Coronary artery (tissue), 2 donors: ENCODE data around the gene LRRN2.

Experiments
- DNase-seq: peaks from one replicate; pipeline ENCODE4 v3.0.0-alpha.2; 2017; ENCODE audit warnings: low spot score
- H3K27ac ChIP-seq, 2 donors: fragments of 200-600 bp; sonication (generic); one replicate each; pipeline ENCODE4 v1.5.1; 2016 to 2019
- H3K4me3 ChIP-seq: fragments of 200-600 bp; sonication (generic); 2 replicates; pipeline ENCODE4 v1.5.1; 2016; ENCODE audit warnings: mild to moderate bottlenecking, moderate library complexity
- TF ChIP-seq, protein P1 (sequence below): fragments of 200-600 bp; sonication (generic); IDR thresholded peaks from one replicate; pipeline ENCODE4 v1.5.1; 2019; ENCODE audit warnings: antibody characterized with exemption

The LRRN2 gene

DNA sequence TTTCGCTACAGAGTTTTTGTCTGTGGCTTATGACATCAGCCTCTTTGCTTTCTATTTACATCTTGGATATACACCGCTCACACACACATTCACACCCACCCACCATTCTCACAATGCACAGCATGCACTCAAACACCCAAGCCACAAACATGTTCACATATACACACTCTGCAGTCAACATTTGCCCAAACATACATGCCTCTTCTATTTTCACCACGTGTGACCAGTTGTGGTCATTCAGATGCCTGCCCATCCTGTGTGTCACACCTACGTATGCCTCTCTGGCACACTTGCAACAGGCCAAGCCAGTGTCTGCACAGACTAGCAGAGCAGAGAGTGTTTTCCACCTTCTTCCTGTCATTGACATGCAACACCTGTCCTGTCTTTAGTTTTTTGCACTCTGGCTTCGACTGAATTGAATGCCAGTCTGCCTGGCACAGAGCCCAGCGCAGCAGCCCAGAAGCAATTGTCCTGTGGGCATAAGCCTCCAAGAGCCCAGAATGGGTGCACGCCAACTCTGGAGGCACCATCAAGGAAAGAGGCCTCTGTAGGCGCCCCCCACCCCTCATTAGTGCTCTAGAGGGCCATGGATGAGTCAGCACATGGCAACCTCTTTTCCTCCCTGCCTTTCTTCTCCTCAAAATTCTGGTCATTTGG, 37.7 kb upstream of the LRRN2 start:
- H3K4me3 ChIP-seq: no peak overlapping the region
- DNase-seq: no peak
- TF ChIP-seq, protein P1, sequence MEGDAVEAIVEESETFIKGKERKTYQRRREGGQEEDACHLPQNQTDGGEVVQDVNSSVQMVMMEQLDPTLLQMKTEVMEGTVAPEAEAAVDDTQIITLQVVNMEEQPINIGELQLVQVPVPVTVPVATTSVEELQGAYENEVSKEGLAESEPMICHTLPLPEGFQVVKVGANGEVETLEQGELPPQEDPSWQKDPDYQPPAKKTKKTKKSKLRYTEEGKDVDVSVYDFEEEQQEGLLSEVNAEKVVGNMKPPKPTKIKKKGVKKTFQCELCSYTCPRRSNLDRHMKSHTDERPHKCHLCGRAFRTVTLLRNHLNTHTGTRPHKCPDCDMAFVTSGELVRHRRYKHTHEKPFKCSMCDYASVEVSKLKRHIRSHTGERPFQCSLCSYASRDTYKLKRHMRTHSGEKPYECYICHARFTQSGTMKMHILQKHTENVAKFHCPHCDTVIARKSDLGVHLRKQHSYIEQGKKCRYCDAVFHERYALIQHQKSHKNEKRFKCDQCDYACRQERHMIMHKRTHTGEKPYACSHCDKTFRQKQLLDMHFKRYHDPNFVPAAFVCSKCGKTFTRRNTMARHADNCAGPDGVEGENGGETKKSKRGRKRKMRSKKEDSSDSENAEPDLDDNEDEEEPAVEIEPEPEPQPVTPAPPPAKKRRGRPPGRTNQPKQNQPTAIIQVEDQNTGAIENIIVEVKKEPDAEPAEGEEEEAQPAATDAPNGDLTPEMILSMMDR: no peak
- H3K27ac ChIP-seq: no peak overlapping the region

DNA sequence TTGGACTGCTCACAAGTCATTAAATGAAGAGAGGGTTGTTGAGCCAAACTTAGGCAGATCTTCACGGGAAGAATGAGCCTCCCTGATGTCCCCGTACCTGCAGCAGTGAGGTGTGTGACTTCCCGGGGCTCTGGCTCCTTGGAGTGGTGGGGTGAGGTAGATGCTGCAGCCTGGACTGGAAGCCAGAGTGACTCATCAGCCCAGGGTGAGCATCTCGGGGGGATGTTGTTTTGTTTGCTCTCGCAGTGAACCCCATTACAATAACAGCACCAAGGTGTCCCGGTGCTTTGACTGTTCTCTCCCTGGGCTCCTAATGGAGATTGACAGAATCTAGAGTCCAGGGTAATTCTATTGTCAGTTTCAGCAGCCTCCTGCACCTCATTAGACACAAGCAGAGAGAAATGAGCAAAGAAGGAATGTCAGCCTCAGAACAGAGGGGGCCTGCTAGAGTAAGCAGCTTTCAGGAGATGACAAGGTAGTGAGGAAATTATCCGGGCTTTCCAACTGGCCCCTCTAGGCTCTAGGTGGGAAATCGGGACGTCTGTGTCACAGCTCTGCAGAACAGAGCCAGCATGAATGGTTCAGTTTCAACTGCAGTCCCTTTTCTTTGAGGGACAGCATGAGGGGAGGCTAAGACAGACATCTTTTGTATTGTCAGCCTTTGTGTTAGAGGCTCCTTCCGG, 36.0 kb upstream of the LRRN2 start:
- no peak overlapping the region for H3K27ac ChIP-seq
- DNase-seq: no peak
- TF ChIP-seq, protein P1: no peak

DNA sequence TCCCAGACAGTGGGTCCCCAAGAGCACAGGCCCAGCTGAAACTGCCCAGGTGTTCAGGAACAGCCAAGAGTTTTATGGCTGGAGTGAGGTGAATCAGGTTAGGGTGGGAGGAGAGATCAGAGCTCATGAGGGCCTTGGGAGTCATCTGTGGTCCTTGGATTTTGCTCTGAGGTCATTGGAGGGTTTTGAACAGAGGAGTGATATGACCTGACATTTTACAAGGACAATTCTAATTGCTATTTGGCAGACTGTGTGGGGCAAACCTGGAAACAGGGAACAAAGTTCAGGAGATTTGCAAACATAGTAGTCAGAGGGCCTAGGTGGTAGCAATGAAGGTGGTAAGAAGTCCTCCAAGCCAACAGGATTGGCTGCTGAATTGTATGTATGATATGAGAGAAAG, 31.1 kb upstream of the LRRN2 start:
- TF ChIP-seq, protein P1: no peak

More for the DNA sequence above, 36.0 kb upstream of the LRRN2 start:
- H3K4me3 ChIP-seq: no peak overlapping the region

DNA sequence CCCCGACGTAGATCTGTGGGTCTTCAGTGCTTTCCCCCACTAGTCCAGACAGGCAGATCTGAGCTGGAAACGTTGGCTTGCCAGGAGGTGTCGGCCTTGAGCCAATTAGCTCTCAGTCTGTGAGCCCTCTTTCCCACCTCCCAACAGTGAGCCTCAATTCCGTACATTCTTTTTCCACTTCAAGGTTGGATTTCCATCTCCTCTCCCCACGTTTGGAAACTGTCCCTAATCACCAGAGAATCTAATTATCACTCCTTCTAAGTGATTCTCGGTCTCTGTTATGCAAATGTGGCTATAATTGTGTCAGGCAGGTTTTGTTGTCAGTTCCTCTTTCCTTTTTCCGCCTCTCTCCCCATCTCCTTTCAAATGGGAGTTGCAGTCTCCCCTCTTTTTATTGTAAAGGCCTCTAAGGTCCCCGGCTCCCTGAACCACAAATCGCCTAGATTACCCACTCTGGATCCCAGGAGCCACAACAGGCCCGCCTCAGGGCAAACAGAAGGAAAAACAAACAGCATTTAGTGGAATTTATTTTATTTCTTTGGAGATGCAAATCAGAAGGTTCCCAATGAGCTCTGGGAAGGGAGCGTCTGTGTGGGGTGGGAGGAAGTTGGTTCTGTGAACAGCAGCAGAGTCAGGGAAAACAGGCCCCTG, 29.4 kb upstream of the LRRN2 start:
- Histone ChIP-seq H3K27ac (no peak overlapping the region), H3K4me3 (no peak overlapping the region)
- TF ChIP-seq, protein P1: no peak
- peak; percentile 45 for DNase-seq

More for the DNA sequence above, 31.1 kb upstream of the LRRN2 start:
- peak; percentile 14 for DNase-seq
- Histone ChIP-seq H3K4me3 (no peak overlapping the region), H3K27ac (no peak overlapping the region)

DNA sequence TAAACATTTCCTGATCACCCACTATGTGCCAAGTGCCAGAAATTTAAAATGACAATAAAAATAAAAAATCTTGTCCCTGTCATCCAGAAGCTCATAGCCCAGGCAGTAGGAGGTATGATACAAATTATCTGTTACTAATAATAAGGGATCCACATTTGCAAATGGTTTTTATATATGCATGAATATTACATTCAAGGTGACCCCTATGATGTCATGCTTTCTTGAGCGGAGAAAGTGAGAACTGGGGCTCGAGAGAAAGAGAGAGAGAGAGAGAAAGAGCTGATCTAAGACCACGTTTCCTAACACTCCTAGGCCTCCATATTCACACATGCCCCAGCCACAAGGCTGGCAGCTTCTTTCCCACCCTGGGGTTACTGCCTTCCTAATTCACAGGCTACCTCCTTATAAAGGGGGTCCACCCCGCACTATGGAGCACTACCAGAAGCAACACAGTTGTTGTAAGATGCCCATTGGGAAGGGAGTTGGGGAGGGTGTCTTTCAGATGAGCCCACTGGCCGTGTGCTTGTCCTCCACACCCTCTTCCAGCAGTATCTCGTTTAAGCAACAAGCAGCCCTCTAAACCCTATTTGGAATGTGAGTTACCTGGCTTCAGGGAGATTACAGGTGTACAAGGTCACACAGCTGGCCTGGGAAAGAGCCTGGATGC, 28.8 kb upstream of the LRRN2 start:
- Histone ChIP-seq H3K4me3 (no peak overlapping the region), H3K27ac (no peak overlapping the region)
- TF ChIP-seq, protein P1: no peak
- peak; percentile 17 for DNase-seq

DNA sequence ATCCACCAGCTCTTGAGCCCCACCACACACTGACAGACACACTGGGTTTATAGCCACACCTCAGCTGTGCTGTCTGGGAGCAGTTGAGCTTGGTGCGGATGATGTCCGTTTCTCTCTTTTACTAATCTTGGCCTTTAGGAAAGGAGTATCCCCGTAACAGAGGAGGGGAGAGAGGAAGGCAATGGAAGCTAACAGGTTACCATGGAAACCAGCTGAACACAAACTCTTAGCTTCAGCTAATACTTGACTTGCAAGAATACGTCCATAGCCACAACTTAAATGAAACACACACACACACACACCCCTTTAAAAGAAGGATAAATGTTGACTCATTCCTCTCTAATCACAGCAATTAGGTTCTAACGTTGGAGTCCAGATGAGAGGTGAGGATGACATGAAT, 28.0 kb upstream of the LRRN2 start:
- Histone ChIP-seq H3K27ac (no peak overlapping the region), H3K4me3 (no peak overlapping the region)
- TF ChIP-seq, protein P1: no peak
- DNase-seq: no peak
